GM18505 (cell line): ENCODE measurements around the gene EVL.

Experiments used
- ATAC-seq: cut with Tn5 transposase; IDR thresholded peaks from one replicate; pipeline ENCODE4 v1.9.1; 2021; ENCODE audit not compliant: unreplicated experiment
- POLR2A ChIP-seq: IDR thresholded peaks from 4 replicates; pipeline ENCODE4 v1.6.1; 2011; ENCODE audit warnings: borderline replicate concordance; ENCODE audit not compliant: insufficient read depth, insufficient read length; ENCODE audit errors: extremely low read depth

The EVL gene

GRCh38 chr14:100092832-100093231 lies 27.6 kb downstream of the EVL start:
- TF ChIP-seq POLR2A, result no peak
- ATAC-seq, result no peak

GRCh38 chr14:100093319-100093718 lies 28.1 kb downstream of the EVL start:
- no peak for ATAC-seq
- no peak for TF ChIP-seq POLR2A

- no peak for ATAC-seq
- no peak for TF ChIP-seq POLR2A
Observed at GRCh38 chr14:100096656-100097055, 31.4 kb downstream of the EVL start.

- TF ChIP-seq POLR2A, result no peak
- ATAC-seq, result no peak
Observed at GRCh38 chr14:100098171-100098570, 32.9 kb downstream of the EVL start.

GRCh38 chr14:100100032-100100703 lies 34.9 kb downstream of the EVL start:
- ATAC-seq, result no peak
- no peak for TF ChIP-seq POLR2A

GRCh38 chr14:100102156-100102785 lies 37.0 kb downstream of the EVL start:
- no peak for ATAC-seq
- no peak for TF ChIP-seq POLR2A

GRCh38 chr14:100103250-100104005 lies 38.2 kb downstream of the EVL start:
- no peak for ATAC-seq
- TF ChIP-seq POLR2A, result no peak

- ATAC-seq, result no peak
- TF ChIP-seq POLR2A, result no peak
Observed at GRCh38 chr14:100104006-100104352, 38.8 kb downstream of the EVL start.

GRCh38 chr14:100104523-100105300 lies 39.5 kb downstream of the EVL start:
- ATAC-seq, result no peak
- TF ChIP-seq POLR2A, result no peak

GRCh38 chr14:100105357-100106169 lies 40.3 kb downstream of the EVL start:
- no peak for TF ChIP-seq POLR2A
- ATAC-seq, result no peak

GRCh38 chr14:100106250-100107112 lies 41.3 kb downstream of the EVL start:
- no peak for TF ChIP-seq POLR2A
- no peak for ATAC-seq

GRCh38 chr14:100107236-100107635 lies 42.0 kb downstream of the EVL start:
- ATAC-seq, result no peak
- TF ChIP-seq POLR2A, result no peak
